DND-41 (cell line): ENCODE data around the gene GCNT4.

Experiments used
- CTCF ChIP-seq: IDR thresholded peaks from 2 replicates; pipeline ENCODE4 v1.5.1; 2012; ENCODE audit warnings: borderline replicate concordance, low read length, moderate library complexity, mild to moderate bottlenecking; ENCODE audit not compliant: poor library complexity, severe bottlenecking; ENCODE audit errors: extremely low read depth
- EZH2 ChIP-seq: IDR thresholded peaks from 3 replicates; pipeline ENCODE4 v1.6.1; 2012; ENCODE audit warnings: borderline replicate concordance, low read depth, mild to moderate bottlenecking, moderate library complexity, low read length, inconsistent platforms; ENCODE audit not compliant: severe bottlenecking

- no peak for TF ChIP-seq EZH2
- TF ChIP-seq CTCF = no peak
These were observed 5.2 kb upstream of the GCNT4 start for GRCh38 chr5:75057561-75057960.
